Sigmoid colon (tissue), 3 donors: ENCODE measurements around the gene ARID5B.

ENCODE experiments used
- POLR2A ChIP-seq, 2 donors: fragments of 450-650 bp; IDR thresholded peaks; one replicate each; pipeline ENCODE4 v1.6.1; 2016; ENCODE audit warnings: antibody characterized with exemption in 2 of 2, mild to moderate bottlenecking in 2 of 2, moderate library complexity in 2 of 2
- TF ChIP-seq, protein P1 (sequence below), 4 experiments: fragments of 450-650 bp in 3 of 4; fragments of 200-600 bp in 1 of 4; IDR thresholded peaks; one replicate each; pipeline ENCODE4 v1.5.1; 2016 to 2019; ENCODE audit warnings: antibody characterized with exemption in 4 of 4, mild to moderate bottlenecking in 3 of 4, moderate library complexity in 2 of 4

DNA sequence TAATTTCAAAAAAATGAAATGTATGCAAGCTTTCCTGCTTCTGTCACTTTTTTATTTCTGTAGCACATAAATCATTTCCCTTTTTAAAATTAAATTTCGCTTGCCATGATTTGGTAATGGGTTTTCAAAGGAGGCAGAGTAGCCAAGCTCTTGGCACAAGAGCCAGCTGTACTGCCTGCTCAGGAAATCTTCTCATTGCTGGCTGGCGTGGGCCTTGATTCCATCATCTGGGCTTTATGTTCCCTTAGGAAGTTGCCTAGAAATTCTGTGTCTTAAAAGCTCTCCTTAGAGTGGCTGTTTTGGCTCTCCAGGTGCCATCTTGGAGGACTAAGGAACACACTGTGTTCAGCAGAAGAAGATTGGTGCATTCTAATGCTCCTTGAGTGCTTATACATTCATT lies 107.4 kb downstream of the ARID5B start:
- TF ChIP-seq, protein P1, sequence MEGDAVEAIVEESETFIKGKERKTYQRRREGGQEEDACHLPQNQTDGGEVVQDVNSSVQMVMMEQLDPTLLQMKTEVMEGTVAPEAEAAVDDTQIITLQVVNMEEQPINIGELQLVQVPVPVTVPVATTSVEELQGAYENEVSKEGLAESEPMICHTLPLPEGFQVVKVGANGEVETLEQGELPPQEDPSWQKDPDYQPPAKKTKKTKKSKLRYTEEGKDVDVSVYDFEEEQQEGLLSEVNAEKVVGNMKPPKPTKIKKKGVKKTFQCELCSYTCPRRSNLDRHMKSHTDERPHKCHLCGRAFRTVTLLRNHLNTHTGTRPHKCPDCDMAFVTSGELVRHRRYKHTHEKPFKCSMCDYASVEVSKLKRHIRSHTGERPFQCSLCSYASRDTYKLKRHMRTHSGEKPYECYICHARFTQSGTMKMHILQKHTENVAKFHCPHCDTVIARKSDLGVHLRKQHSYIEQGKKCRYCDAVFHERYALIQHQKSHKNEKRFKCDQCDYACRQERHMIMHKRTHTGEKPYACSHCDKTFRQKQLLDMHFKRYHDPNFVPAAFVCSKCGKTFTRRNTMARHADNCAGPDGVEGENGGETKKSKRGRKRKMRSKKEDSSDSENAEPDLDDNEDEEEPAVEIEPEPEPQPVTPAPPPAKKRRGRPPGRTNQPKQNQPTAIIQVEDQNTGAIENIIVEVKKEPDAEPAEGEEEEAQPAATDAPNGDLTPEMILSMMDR (IDR thresholded peaks at IDR 0.05) = no peak
- TF ChIP-seq POLR2A (IDR thresholded peaks at IDR 0.05) = no peak
